Body of pancreas (tissue), 4 donors: ENCODE data around the gene ST6GALNAC3. TPM values are rescaled to one million over a fixed set of nuclear protein-coding genes. Genes with fewer than 3 reads are reported as not detected.

Source experiments
- ATAC-seq: fragments of 150-250 bp; one replicate; pipeline ENCODE4 v1.9.1; 2016
- DNase-seq, 4 donors: peaks; one replicate each; pipeline ENCODE4 v3.0.0-alpha.2; 2019
- H3K27ac ChIP-seq, 4 donors: fragments of 200-600 bp; sonication (generic); 1 replicate in 3 of 4; 2 replicates in 1 of 4; pipeline versions ENCODE4 v1.5.1 to v1.6.1; 2016 to 2019; ENCODE audit warnings: mild to moderate bottlenecking in 1 of 4, mixed read lengths in 1 of 4, moderate library complexity in 1 of 4
- H3K27me3 ChIP-seq, 2 donors: fragments of 200-600 bp; sonication (generic); one replicate each; pipeline ENCODE4 v1.6.0; 2016; ENCODE audit warnings: mild to moderate bottlenecking in 1 of 2
- H3K36me3 ChIP-seq, 2 donors: fragments of 200-600 bp; sonication (generic); replicated peaks in 1 of 2; 2 replicates each; pipeline ENCODE4 v1.5.1; 2016; ENCODE audit warnings: low read depth in 2 of 2; ENCODE audit not compliant: insufficient read depth in 1 of 2
- H3K4me1 ChIP-seq: fragments of 200-600 bp; sonication (generic); one replicate; pipeline ENCODE4 v1.6.0; 2016
- H3K4me3 ChIP-seq, 2 donors: fragments of 200-600 bp; sonication (generic); 1 replicate in 1 of 2; 2 replicates in 1 of 2; pipeline ENCODE4 v1.5.1; 2016 to 2019
- H3K9me3 ChIP-seq, 3 donors: fragments of 200-600 bp; sonication (generic); 1 replicate in 2 of 3; 2 replicates in 1 of 3; pipeline ENCODE4 v1.5.1; 2016
- POLR2A ChIP-seq, 3 donors: fragments of 450-650 bp; IDR thresholded peaks; one replicate each; pipeline ENCODE4 v1.6.1; 2016; ENCODE audit warnings: antibody characterized with exemption in 3 of 3, mild to moderate bottlenecking in 2 of 3
- WGBS, 2 donors: methylation state at CpG; one replicate each; pipeline ENCODE4 v1.1.5; 2017; 5-methylcytosine and 5-hydroxymethylcytosine counted together
- intact Hi-C: fragments of 100-400 bp; cut with DNase I; formaldehyde crosslinking; loops from one replicate; pipeline ENCODE4 v1.15.1; 2023
- total RNA-seq, 2 donors: library from RNA; depleted of rRNA; stranded (reverse); fragments of >200 nt; gene quantifications; one replicate each; pipeline ENCODE4 v1.1.0, GENCODE V29; 2016
- TF ChIP-seq, protein P1 (sequence below), 7 experiments: fragments of 450-650 bp in 4 of 7; fragments of 200-600 bp in 3 of 7; sonication (generic) in 3 of 7; IDR thresholded peaks; one replicate each; pipeline ENCODE4 v1.5.1; 2016 to 2019; ENCODE audit warnings: antibody characterized with exemption in 7 of 7

ST6GALNAC3 gene
- total RNA-seq, 2 donors from 2014 or later = 1.3 to 2.3 TPM

DNA sequence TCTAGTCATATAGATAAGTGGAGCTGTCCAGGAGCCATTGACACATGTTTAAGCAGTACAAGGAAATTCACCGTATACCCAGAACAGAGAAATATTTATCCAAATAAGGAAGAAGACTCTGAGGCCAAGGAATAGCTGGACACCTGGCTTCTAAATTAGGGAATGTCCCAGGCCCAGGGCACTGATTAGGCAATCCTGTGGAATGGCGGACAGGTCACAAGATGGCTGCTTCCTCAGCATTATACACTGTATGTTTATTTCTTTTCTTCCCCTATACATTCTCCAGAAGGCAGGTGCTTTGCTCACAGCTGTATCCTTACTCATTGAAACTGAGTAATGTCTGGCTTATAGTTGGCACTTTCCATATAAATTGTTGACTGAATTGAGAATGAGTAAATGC is 59.4 kb downstream of the ST6GALNAC3 start:
- Histone ChIP-seq H3K4me1 (no peaks in the 10 kb centered on the region), H3K36me3 (no peaks in the 10 kb centered on the region), H3K4me3 (no peak overlapping the region), H3K27ac (no peak overlapping the region), H3K27me3 (no peaks in the 10 kb centered on the region), H3K9me3 (no peaks in the 10 kb centered on the region)
- ATAC-seq = no peak
- WGBS, 2 donors = 75 to 92% methylated on average over 2 of the region's 2 CpGs
- intact Hi-C loops = no loop called here
- TF ChIP-seq, protein P1, sequence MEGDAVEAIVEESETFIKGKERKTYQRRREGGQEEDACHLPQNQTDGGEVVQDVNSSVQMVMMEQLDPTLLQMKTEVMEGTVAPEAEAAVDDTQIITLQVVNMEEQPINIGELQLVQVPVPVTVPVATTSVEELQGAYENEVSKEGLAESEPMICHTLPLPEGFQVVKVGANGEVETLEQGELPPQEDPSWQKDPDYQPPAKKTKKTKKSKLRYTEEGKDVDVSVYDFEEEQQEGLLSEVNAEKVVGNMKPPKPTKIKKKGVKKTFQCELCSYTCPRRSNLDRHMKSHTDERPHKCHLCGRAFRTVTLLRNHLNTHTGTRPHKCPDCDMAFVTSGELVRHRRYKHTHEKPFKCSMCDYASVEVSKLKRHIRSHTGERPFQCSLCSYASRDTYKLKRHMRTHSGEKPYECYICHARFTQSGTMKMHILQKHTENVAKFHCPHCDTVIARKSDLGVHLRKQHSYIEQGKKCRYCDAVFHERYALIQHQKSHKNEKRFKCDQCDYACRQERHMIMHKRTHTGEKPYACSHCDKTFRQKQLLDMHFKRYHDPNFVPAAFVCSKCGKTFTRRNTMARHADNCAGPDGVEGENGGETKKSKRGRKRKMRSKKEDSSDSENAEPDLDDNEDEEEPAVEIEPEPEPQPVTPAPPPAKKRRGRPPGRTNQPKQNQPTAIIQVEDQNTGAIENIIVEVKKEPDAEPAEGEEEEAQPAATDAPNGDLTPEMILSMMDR (IDR thresholded peaks at IDR 0.05) = no peak
- no peak for TF ChIP-seq POLR2A (IDR thresholded peaks at IDR 0.05)
- DNase-seq = no peak

DNA sequence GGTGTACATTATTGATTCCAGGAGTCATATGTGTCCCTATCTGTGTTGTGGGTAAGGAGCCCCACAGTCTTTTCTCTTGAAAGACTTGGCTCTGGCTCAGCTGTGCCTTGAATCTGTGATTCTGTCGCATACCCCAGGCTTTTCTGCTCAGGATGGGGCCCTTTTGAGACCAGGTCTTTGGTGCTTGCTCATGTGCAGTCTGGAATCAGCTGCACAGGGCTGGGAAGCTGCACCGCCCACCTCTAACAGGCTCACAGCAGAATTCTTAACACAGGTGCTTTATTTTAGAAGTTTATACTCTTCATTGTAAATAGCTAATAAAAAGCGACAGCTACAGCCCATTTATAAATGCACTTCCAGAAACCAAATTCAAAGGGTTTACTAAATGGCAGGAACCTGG is 61.3 kb downstream of the ST6GALNAC3 start:
- no peak for DNase-seq
- WGBS, 2 donors = 45 to 50% methylated on average over 3 of the region's 3 CpGs
- no peak for TF ChIP-seq POLR2A (IDR thresholded peaks at IDR 0.05)
- TF ChIP-seq, protein P1 (IDR thresholded peaks at IDR 0.05) = no peak
- H3K27me3 ChIP-seq = no peaks in the 10 kb centered on the region
- no peak for ATAC-seq
- H3K4me1 ChIP-seq = no peaks in the 10 kb centered on the region
- no peak overlapping the region for H3K27ac ChIP-seq
- no peaks in the 10 kb centered on the region for H3K9me3 ChIP-seq
- intact Hi-C loops = no loop called here
- no peak overlapping the region for H3K4me3 ChIP-seq
- H3K36me3 ChIP-seq = no peaks in the 10 kb centered on the region

DNA sequence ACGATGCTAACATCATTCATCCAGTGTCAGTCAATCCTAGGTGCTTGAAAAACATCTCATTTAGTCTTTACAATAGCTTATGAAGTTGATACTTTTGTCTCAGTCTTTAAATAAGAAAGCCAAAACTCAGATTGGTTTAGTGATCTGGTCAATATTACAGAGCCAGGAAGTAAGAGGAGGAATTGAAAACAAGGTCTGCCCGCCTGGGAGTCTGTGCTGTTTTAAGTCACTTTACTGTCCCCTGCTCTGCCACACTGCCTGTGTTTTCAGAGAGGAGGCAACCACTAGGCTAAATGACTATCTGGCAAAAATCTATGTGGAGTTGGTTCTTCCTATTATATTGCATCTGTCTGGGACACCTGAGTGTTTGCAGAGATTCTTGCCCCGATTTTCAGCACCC is 62.3 kb downstream of the ST6GALNAC3 start:
- Histone ChIP-seq H3K4me3 (no peak overlapping the region), H3K9me3 (no peaks in the 10 kb centered on the region), H3K4me1 (no peaks in the 10 kb centered on the region), H3K36me3 (no peaks in the 10 kb centered on the region), H3K27me3 (no peaks in the 10 kb centered on the region), H3K27ac (no peak overlapping the region)
- ATAC-seq (no peak), DNase-seq (no peak)
- TF ChIP-seq, protein P1 (IDR thresholded peaks at IDR 0.05) = no peak
- no peak for TF ChIP-seq POLR2A (IDR thresholded peaks at IDR 0.05)
- intact Hi-C loops = no loop called here
- 60 to 67% methylated on average over 3 of the region's 3 CpGs for WGBS, 2 donors

DNA sequence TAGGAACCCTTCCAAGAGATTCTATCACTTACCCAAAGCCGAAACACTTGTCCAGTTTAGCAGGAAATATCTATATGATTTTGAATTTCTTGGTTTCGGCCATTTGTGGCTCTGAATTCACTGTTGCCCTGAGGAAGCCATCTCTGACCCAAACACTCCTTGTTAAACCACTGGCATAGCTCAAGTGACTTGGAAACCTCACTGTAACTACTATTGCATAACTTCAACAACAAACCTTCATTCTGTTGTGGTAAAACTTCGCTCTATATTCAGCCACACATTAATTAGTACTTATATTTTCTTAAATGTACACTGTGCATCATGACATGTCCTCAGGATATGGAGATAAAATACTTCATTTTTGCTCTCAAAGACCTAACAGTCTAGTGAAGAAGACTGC is 63.2 kb downstream of the ST6GALNAC3 start:
- TF ChIP-seq, protein P1 (IDR thresholded peaks at IDR 0.05) = no peak
- H3K4me1 ChIP-seq = no peaks in the 10 kb centered on the region
- WGBS, 2 donors = 69 to 75% methylated on average over 3 of the region's 3 CpGs
- peak overlapping the region in 1 of 4 donors; percentile 33 for H3K27ac ChIP-seq
- no peak overlapping the region for H3K4me3 ChIP-seq
- H3K36me3 ChIP-seq = no peaks in the 10 kb centered on the region
- H3K9me3 ChIP-seq = no peaks in the 10 kb centered on the region
- no peaks in the 10 kb centered on the region for H3K27me3 ChIP-seq
- no peak for ATAC-seq
- intact Hi-C loops = no loop called here
- DNase-seq = no peak

DNA sequence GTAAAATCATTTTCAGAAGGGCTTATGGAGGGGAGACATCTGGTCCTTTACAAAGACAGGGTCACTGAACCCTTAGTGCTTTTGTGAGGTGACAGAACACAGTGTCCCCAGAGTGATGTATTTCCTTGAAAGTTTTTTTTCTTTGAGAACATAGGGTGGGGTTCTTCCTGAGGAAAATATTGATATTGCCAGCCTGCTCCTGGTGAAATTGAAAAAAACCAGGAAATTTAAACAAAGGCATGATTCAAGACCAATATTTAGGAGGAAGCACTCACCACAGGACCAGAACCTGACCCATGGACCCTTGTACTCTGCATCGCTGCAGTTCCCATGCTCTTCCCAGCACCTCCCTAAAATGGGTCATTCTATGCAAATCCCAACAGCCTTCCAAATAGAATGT is 63.7 kb downstream of the ST6GALNAC3 start:
- Histone ChIP-seq H3K36me3 (no peaks in the 10 kb centered on the region), H3K9me3 (no peaks in the 10 kb centered on the region), H3K4me3 (no peak overlapping the region), H3K27ac (no peak overlapping the region), H3K4me1 (no peaks in the 10 kb centered on the region), H3K27me3 (no peaks in the 10 kb centered on the region)
- TF ChIP-seq POLR2A (IDR thresholded peaks at IDR 0.05) = no peak
- TF ChIP-seq, protein P1 (IDR thresholded peaks at IDR 0.05) = no peak
- WGBS, 2 donors = 88 to 90% methylated on average over 1 of the region's 1 CpG
- DNase-seq = no peak
- intact Hi-C loops = no loop called here
- peak; percentile 48 for ATAC-seq
